PFSK-1 (cell line): ENCODE results near the gene PTRH1.

Experiments used
- FOXP2 ChIP-seq: optimal IDR thresholded peaks from 2 replicates; pipeline ENCODE3; 2011; ENCODE audit warnings: borderline replicate concordance, control low read depth, inconsistent platforms; ENCODE audit not compliant: insufficient read depth; ENCODE audit errors: extremely low read length, extremely low read depth
- POLR2AphosphoS5 ChIP-seq: IDR thresholded peaks from 2 replicates; pipeline ENCODE4 v1.6.1; 2012; ENCODE audit warnings: low read depth, mild to moderate bottlenecking, control low read depth, low read length, moderate library complexity
- REST ChIP-seq, 2 experiments: IDR thresholded peaks; 2 replicates each; pipeline versions ENCODE4 v1.6.1 to v1.8.0; 2011 to 2012; ENCODE audit warnings: low read depth in 2 of 2, low read length in 2 of 2, control low read depth in 1 of 2, inconsistent platforms in 1 of 2, mild to moderate bottlenecking in 1 of 2, moderate library complexity in 1 of 2; ENCODE audit not compliant: insufficient read depth in 1 of 2
- SIN3A ChIP-seq: IDR thresholded peaks from 2 replicates; pipeline ENCODE4 v1.6.1; 2012; ENCODE audit warnings: mild to moderate bottlenecking, low read length, moderate library complexity, borderline replicate concordance; ENCODE audit not compliant: insufficient read depth
- TAF1 ChIP-seq: IDR thresholded peaks from 2 replicates; pipeline ENCODE4 v1.6.1; 2012; ENCODE audit warnings: low read length, control low read depth, borderline replicate concordance; ENCODE audit not compliant: insufficient read depth

The PTRH1 gene

DNA sequence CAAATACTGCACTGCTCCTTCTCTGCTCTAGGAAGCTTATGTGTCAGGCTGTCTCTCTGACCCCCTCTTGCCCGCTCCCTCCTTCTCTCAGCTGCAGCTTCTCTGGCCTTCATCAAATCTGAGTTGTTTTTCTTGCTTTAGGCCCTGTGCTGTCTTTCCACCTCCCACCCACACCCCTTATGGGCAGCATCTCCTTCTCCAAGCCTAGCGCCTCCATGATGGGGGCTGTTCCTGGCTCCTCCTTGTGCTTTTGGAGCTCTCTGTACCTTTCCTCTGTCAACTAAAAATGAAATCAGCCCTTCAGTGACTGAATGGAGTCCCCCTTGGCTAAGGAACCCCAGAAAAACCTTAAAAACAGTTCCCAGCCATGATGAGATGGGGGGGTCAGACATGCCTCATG is 15.3 kb downstream of the PTRH1 start:
- TF ChIP-seq POLR2AphosphoS5 (no peak), FOXP2 (no peak), TAF1 (no peak), SIN3A (no peak), REST (IDR thresholded peaks at IDR 0.05; ENCODE audit: insufficient read depth in 1 of 2, low read depth in 2 of 2, low read length in 2 of 2) (no peak)

GRCh38 chr9:127698985-127699670 is 16.3 kb downstream of the PTRH1 start:
- TF ChIP-seq POLR2AphosphoS5 (no peak), FOXP2 (no peak), TAF1 (no peak), SIN3A (no peak), REST (IDR thresholded peaks at IDR 0.05; ENCODE audit: insufficient read depth in 1 of 2, low read depth in 2 of 2, low read length in 2 of 2) (no peak)

GRCh38 chr9:127698386-127698785 is 17.1 kb downstream of the PTRH1 start:
- TF ChIP-seq SIN3A (no peak), REST (IDR thresholded peaks at IDR 0.05; ENCODE audit: insufficient read depth in 1 of 2, low read depth in 2 of 2, low read length in 2 of 2) (no peak), POLR2AphosphoS5 (no peak), FOXP2 (no peak), TAF1 (no peak)

GRCh38 chr9:127697575-127697974 is 17.9 kb downstream of the PTRH1 start:
- no peak for TF ChIP-seq POLR2AphosphoS5
- TF ChIP-seq TAF1 = no peak
- TF ChIP-seq FOXP2 = no peak
- TF ChIP-seq REST (IDR thresholded peaks at IDR 0.05; ENCODE audit: insufficient read depth in 1 of 2, low read depth in 2 of 2, low read length in 2 of 2) = no peak
- TF ChIP-seq SIN3A = no peak
